ENCODE results near the gene SLK.

DNA sequence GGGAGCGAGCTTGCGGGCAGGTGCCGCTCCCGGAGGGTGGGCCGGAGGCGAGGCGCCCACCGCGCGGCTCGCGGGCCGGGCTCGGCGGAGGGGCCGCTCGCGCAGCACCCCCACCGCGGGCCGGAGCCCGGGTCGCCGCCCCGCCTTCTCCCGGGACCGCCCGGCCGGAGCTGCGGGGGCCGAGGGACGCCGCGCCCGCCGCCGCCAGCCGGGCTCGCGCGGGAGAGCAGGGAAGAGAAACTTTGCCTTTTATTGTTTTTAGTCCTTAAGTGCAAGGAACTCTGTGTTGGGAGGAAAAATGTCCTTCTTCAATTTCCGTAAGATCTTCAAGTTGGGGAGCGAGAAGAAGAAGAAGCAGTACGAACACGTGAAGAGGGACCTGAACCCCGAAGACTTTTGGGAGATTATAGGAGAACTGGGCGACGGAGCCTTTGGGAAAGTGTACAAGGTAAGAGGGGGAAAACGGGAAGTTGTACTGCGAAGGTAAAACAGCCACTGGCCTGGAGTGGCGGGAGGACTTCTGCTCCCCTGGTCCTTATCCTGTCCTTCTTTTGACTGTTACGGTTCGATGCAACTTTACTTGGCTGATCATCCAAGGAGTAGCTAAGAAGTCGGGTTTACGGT lies 620 bp downstream of the SLK start:
- TF ChIP-seq POLR2A (IDR thresholded peaks at IDR 0.05; ENCODE audit: low read length): no peak
- TF ChIP-seq GATA1 (IDR thresholded peaks at IDR 0.05; ENCODE audit: low read depth, low read length): no peak
